Measurements from ENCODE around the gene HSPB9.

DNA sequence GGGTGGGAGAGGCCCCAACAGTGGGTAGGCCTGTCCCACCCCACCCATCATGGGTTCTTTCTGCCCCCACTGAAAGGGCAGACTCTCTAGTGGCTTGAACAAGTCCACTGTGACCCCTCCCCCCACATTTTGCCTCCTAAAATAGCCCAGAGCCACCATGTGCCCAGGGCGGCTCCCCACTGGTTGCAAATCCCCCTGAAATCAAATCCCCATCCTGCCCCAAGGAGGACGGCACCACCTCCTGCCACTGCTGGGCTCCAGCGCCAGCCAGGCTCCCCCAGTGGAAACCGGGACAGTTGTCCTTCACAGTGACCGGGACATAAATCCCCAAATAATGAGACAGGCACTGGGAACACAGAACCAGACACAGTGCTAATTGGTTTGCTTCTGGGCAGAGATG lies 44.8 kb upstream of the HSPB9 start:
- TF ChIP-seq CTCF (IDR thresholded peaks at IDR 0.05): no peak
- no peak for TF ChIP-seq EZH2phosphoT487 (IDR thresholded peaks at IDR 0.05)
